Vagina (tissue), 2 donors: ENCODE data around the gene CISD3. TPM values are rescaled to one million over a fixed set of nuclear protein-coding genes. Genes with fewer than 3 reads are reported as not detected.
A peak's percentile ranks its signal among the peaks of the same experiment; 100 is the strongest.

Source experiments
- DNase-seq, 2 donors: peaks; one replicate each; pipeline ENCODE4 v3.0.0-alpha.2; 2017; ENCODE audit errors: extremely low spot score in 2 of 2
- H3K27ac ChIP-seq: fragments of 200-600 bp; sonication (generic); one replicate; pipeline ENCODE4 v1.5.1; 2019
- H3K27me3 ChIP-seq: fragments of 200-600 bp; sonication (generic); one replicate; pipeline ENCODE4 v1.5.1; 2019
- H3K36me3 ChIP-seq, 2 donors: fragments of 200-600 bp; sonication (generic); one replicate each; pipeline ENCODE4 v1.5.1; 2017 to 2019
- H3K4me1 ChIP-seq: fragments of 200-600 bp; sonication (generic); one replicate; pipeline ENCODE4 v1.5.1; 2019
- H3K4me3 ChIP-seq, 2 donors: fragments of 200-600 bp; sonication (generic); 1 replicate in 1 of 2; 2 replicates in 1 of 2; pipeline ENCODE4 v1.5.1; 2016 to 2019
- H3K9me3 ChIP-seq: fragments of 200-600 bp; sonication (generic); one replicate; pipeline ENCODE4 v1.5.1; 2019
- POLR2A ChIP-seq, 2 donors: fragments of 450-650 bp; IDR thresholded peaks; one replicate each; pipeline ENCODE4 v1.6.1; 2017; ENCODE audit warnings: antibody characterized with exemption in 2 of 2, mild to moderate bottlenecking in 2 of 2, moderate library complexity in 2 of 2
- POLR2AphosphoS5 ChIP-seq, 2 donors: sonication (generic); formaldehyde crosslinking; IDR thresholded peaks; one replicate each; pipeline ENCODE4 v1.9.0; 2017; ENCODE audit warnings: antibody characterized with exemption in 2 of 2, mild to moderate bottlenecking in 2 of 2, low read depth in 1 of 2; ENCODE audit not compliant: insufficient read depth in 1 of 2
- intact Hi-C: fragments of 100-400 bp; cut with DNase I; formaldehyde crosslinking; loops from one replicate; pipeline ENCODE4 v1.15.1; 2023
- total RNA-seq: library from RNA; depleted of rRNA; stranded (reverse); fragments of >200 nt; gene quantifications from one replicate; pipeline ENCODE4 v1.2.3, GENCODE V29; 2016
- TF ChIP-seq, protein P1 (sequence below), 3 experiments: fragments of 450-650 bp in 2 of 3; fragments of 200-600 bp in 1 of 3; sonication (generic) in 1 of 3; IDR thresholded peaks; one replicate each; pipeline ENCODE4 v1.5.1; 2017 to 2019; ENCODE audit warnings: antibody characterized with exemption in 3 of 3, mild to moderate bottlenecking in 2 of 3, moderate library complexity in 2 of 3

The CISD3 gene
- total RNA-seq, 1 donor from 2014 or later = 12.8 TPM

DNA sequence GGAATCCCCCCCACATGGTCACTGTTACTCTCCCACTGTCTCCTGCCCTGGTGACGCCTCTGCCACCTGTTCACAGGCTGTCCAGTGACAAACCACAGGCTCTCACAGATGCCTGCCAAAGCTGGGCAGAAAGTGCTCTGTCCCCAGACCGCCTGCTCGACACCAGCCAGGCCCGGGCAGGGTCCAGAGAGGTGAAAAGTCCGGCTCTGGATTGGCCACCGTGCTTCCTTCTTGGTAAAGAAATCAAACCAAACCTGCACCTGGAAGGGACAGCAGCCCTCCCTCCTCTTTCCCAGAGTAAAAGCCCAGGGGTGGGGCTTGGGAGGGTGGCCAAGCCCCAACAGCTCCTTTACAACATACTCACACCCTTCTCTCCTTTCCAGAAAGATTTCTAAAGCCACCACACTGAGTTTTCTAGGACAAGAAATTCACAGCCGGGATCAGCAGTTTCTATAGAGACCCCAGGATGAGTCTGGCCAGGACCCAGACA lies 11.8 kb downstream of the CISD3 start:
- intact Hi-C loops = loop anchor here (5.0 kb wide), 1 partner anchor 40 kb away; no protein-coding TSS in a partner anchor
- Histone ChIP-seq H3K36me3 (peaks cover 0 to 20% of the 10 kb centered on the region in 2 donors), H3K4me3 (peak overlapping the region in 1 of 2 donors; percentile 28)

DNA sequence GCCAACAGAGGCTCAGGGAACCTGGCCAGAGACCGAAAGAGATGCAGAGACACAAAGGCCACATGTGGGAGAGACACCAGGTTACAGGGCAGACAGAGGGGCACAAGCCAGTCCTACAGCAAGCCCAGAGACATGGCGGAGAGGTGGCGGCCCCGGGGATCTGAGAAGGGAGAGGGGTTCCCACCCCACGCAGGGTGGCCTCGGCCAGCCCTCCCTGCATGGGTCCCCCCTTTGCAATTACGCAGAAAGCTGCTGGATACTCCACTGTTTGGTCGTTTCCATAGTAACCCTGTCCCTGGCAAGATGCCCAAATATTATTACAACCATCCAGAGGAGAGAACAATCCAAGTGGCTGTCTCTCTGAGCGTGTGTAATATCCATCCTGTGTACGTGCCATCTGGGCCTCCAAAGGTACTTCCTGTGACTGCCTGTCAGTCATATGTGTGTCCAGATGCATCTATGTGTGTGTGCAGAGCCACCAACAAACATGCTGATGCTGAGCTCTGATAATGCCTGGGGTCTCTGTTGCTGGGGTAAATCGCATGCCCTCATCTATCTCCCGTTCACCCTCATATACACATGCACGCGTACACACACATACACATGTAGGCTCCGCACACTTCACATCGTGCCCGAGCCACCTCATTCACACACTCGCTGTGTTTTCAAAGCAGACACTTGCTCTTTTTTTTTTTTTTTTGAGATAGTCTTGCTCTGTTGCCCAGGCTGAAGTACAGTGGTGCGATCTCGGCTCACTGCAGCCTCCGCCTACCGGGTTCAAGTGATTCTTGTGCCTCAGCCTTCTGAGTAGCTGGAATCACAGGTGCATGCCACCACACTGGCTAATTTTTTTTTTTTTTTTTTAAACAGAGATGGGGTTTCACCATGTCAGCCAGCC lies 12.5 kb downstream of the CISD3 start:
- H3K4me1 ChIP-seq = peaks cover 48% of the 10 kb centered on the region
- TF ChIP-seq POLR2A (IDR thresholded peaks at IDR 0.05) (no peak), POLR2AphosphoS5 (IDR thresholded peaks at IDR 0.05; ENCODE audit: insufficient read depth in 1 of 2, low read depth in 1 of 2) (no peak)
- TF ChIP-seq, protein P1, sequence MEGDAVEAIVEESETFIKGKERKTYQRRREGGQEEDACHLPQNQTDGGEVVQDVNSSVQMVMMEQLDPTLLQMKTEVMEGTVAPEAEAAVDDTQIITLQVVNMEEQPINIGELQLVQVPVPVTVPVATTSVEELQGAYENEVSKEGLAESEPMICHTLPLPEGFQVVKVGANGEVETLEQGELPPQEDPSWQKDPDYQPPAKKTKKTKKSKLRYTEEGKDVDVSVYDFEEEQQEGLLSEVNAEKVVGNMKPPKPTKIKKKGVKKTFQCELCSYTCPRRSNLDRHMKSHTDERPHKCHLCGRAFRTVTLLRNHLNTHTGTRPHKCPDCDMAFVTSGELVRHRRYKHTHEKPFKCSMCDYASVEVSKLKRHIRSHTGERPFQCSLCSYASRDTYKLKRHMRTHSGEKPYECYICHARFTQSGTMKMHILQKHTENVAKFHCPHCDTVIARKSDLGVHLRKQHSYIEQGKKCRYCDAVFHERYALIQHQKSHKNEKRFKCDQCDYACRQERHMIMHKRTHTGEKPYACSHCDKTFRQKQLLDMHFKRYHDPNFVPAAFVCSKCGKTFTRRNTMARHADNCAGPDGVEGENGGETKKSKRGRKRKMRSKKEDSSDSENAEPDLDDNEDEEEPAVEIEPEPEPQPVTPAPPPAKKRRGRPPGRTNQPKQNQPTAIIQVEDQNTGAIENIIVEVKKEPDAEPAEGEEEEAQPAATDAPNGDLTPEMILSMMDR (IDR thresholded peaks at IDR 0.05) = no peak
- H3K27me3 ChIP-seq = no peaks in the 10 kb centered on the region
- peaks cover 0 to 14% of the 10 kb centered on the region in 2 donors for H3K36me3 ChIP-seq
- H3K9me3 ChIP-seq = no peaks in the 10 kb centered on the region
- H3K4me3 ChIP-seq = peak overlapping the region in 1 of 2 donors; percentile 28
- intact Hi-C loops = loop anchor here (5.0 kb wide), 1 partner anchor 40 kb away; no protein-coding TSS in a partner anchor
- peak overlapping the region; percentile 59 for H3K27ac ChIP-seq
- DNase-seq = no peak

More for the DNA sequence above, 11.8 kb downstream of the CISD3 start:
- TF ChIP-seq POLR2A (IDR thresholded peaks at IDR 0.05) = no peak
- no peak for TF ChIP-seq POLR2AphosphoS5 (IDR thresholded peaks at IDR 0.05; ENCODE audit: insufficient read depth in 1 of 2, low read depth in 1 of 2)
- Histone ChIP-seq H3K27ac (peak overlapping the region; percentile 59), H3K9me3 (no peaks in the 10 kb centered on the region), H3K4me1 (peaks cover 41% of the 10 kb centered on the region), H3K27me3 (no peaks in the 10 kb centered on the region)
- DNase-seq = no peak

DNA sequence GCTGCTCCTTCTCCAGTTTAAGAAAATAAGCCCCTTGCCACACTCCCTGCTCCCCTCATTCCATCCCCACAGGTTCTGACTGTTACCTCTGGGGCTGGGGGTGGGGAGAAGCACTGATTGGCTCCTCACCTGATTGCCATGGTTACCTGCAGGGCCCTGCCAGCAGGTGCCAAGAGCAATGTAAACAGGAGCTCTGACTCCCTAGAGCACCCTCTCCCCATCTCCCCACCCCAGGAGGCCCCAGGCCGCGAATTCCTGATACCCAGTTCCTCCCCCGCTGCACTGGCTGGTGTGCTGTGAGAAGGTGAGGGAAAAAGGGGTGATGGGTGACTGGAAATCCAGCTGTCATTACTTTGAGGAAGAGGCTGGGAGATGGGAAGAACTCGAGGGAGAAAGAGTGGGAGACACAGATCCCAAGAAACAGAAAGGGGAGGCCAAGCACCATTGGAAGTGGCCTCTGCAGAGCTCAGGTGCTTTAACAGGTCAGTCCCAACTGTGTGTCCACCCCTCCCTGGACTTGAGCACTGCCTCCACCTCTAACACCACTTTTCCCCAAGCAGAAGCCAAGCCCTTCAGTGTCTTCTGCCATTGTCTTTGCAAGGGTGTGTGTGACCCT lies 13.5 kb downstream of the CISD3 start:
- Histone ChIP-seq H3K27ac (no peak overlapping the region), H3K4me1 (peaks cover 54% of the 10 kb centered on the region), H3K4me3 (no peak overlapping the region), H3K36me3 (peaks cover 0 to 5% of the 10 kb centered on the region in 2 donors), H3K9me3 (no peaks in the 10 kb centered on the region), H3K27me3 (no peaks in the 10 kb centered on the region)
- no peak for TF ChIP-seq POLR2A (IDR thresholded peaks at IDR 0.05)
- DNase-seq = no peak
- intact Hi-C loops = loop anchor here (5.0 kb wide), 1 partner anchor 41 kb away; no protein-coding TSS in a partner anchor

DNA sequence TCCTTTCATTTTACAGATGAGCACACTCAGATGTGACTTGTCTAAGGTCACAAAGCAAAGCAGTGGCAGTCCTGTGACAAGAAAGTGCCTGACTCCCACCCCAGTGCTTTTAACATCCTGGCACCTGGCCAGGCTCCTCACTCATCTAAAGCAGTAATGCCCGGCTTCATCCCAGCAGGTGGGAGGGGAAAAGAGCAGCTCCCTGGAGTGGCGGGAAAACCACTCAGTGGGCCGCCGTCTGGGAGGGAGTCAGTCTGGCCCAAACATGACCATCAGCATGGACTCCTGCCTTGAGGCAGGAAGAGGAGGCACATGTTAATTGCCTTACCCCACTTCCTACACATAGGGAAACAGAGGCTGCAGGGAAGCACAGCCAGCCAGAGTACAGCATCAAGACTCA lies 15.4 kb downstream of the CISD3 start:
- Histone ChIP-seq H3K4me1 (peaks cover 68% of the 10 kb centered on the region), H3K27ac (no peak overlapping the region), H3K9me3 (no peaks in the 10 kb centered on the region), H3K36me3 (no peaks in the 10 kb centered on the region), H3K4me3 (no peak overlapping the region), H3K27me3 (no peaks in the 10 kb centered on the region)
- intact Hi-C loops = no loop called here
- no peak for TF ChIP-seq POLR2AphosphoS5 (IDR thresholded peaks at IDR 0.05; ENCODE audit: insufficient read depth in 1 of 2, low read depth in 1 of 2)
- no peak for TF ChIP-seq POLR2A (IDR thresholded peaks at IDR 0.05)
- TF ChIP-seq, protein P1 (IDR thresholded peaks at IDR 0.05) = no peak
- no peak for DNase-seq

DNA sequence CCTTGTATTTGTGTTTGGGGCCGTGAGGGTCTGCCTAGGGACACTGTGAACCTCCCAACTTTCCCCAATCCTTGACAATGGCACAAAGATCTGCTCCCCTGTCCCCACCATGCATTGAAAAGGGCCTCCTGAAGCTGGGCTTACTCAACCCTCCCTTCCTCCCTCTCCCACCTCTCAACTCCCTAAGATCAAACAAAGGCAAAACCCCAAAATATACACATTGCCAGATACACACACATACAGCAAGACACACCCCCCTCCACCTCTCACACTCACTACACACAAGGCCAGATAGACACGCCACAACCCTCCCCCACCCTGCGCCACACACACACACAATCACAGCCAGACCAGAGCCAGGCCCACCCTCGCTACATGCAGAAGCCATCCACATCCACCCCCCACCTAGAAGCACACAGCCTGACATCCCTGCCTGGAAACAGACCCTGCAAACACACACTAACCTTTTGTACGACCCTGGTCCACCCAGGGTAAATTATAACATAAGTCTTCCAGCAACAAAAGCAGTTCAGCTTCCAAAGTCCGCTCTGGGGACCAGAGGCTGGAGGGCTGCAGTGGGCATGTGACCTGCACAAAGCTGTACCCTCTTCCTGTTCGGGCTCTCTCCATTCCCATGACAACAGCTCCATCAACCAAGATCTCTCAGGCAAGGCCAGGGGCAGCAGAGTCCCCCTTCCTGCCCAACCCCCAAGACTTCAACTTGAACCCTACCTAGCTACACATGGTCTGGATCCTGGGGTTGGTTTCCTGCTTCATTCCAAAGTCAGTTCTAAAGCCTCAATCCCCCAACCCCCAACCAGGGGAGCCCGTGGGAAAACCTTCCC lies 16.1 kb downstream of the CISD3 start:
- Histone ChIP-seq H3K27ac (peak overlapping the region; percentile 83), H3K9me3 (no peaks in the 10 kb centered on the region), H3K36me3 (no peaks in the 10 kb centered on the region), H3K4me1 (peaks cover 69% of the 10 kb centered on the region), H3K4me3 (peak overlapping the region; percentile 65 to 98), H3K27me3 (no peaks in the 10 kb centered on the region)
- intact Hi-C loops = no loop called here
- TF ChIP-seq POLR2AphosphoS5 (IDR thresholded peaks at IDR 0.05; ENCODE audit: insufficient read depth in 1 of 2, low read depth in 1 of 2) = no peak
- TF ChIP-seq, protein P1 (IDR thresholded peaks at IDR 0.05) = no peak
- TF ChIP-seq POLR2A (IDR thresholded peaks at IDR 0.05) = no peak
- DNase-seq = no peak
